Measurements from ENCODE around the gene PCARE. TPM values are rescaled to one million over a fixed set of nuclear protein-coding genes. Genes with fewer than 3 reads are reported as not detected.

PCARE gene
- total RNA-seq, 1 experiment from 2014 or later = 0.03 TPM

GRCh38 chr2:29023188-29023587, 51.1 kb downstream of the PCARE start:
- DNase-seq (ENCODE audit: low read depth, low spot score) = no peak
- in situ Hi-C loops (cut with HindIII; ENCODE audit: low pct_unique_long_range_greater_than_20kb, low sequenced_read_pairs) = no loop called here

GRCh38 chr2:29022679-29023078, 51.6 kb downstream of the PCARE start:
- in situ Hi-C loops (cut with HindIII; ENCODE audit: low pct_unique_long_range_greater_than_20kb, low sequenced_read_pairs) = no loop called here
- no peak for DNase-seq (ENCODE audit: low read depth, low spot score)

GRCh38 chr2:29021886-29022285, 52.4 kb downstream of the PCARE start:
- DNase-seq (ENCODE audit: low read depth, low spot score) = no peak
- in situ Hi-C loops (cut with HindIII; ENCODE audit: low pct_unique_long_range_greater_than_20kb, low sequenced_read_pairs) = no loop called here

- in situ Hi-C loops (cut with HindIII; ENCODE audit: low pct_unique_long_range_greater_than_20kb, low sequenced_read_pairs) = no loop called here
These were observed 56.4 kb downstream of the PCARE start for GRCh38 chr2:29017716-29018435.

GRCh38 chr2:29016504-29016903, 57.8 kb downstream of the PCARE start:
- DNase-seq (ENCODE audit: low read depth, low spot score) = no peak
- in situ Hi-C loops (cut with HindIII; ENCODE audit: low pct_unique_long_range_greater_than_20kb, low sequenced_read_pairs) = no loop called here

More at GRCh38 chr2:29017716-29018435, 56.4 kb downstream of the PCARE start:
- no peak for DNase-seq (ENCODE audit: low read depth, low spot score)

- DNase-seq (ENCODE audit: low read depth, low spot score) = no peak
- in situ Hi-C loops (cut with HindIII; ENCODE audit: low pct_unique_long_range_greater_than_20kb, low sequenced_read_pairs) = no loop called here
These were observed 58.4 kb downstream of the PCARE start for GRCh38 chr2:29015701-29016470.

- in situ Hi-C loops (cut with HindIII; ENCODE audit: low pct_unique_long_range_greater_than_20kb, low sequenced_read_pairs) = no loop called here
- no peak for DNase-seq (ENCODE audit: low read depth, low spot score)
These were observed 59.4 kb downstream of the PCARE start for GRCh38 chr2:29014811-29015421.

- in situ Hi-C loops (cut with HindIII; ENCODE audit: low pct_unique_long_range_greater_than_20kb, low sequenced_read_pairs) = no loop called here
- DNase-seq (ENCODE audit: low read depth, low spot score) = no peak
These were observed 60.0 kb downstream of the PCARE start for GRCh38 chr2:29014331-29014730.

- peak; percentile 26 for DNase-seq (ENCODE audit: low read depth, low spot score)
- in situ Hi-C loops (cut with HindIII; ENCODE audit: low pct_unique_long_range_greater_than_20kb, low sequenced_read_pairs) = no loop called here
These were observed 61.1 kb downstream of the PCARE start for GRCh38 chr2:29013057-29013780.

GRCh38 chr2:29012211-29012681, 62.1 kb downstream of the PCARE start:
- no peak for DNase-seq (ENCODE audit: low read depth, low spot score)
- in situ Hi-C loops (cut with HindIII; ENCODE audit: low pct_unique_long_range_greater_than_20kb, low sequenced_read_pairs) = no loop called here

Other genes starting within 250 kb of the PCARE start
- 28.1 and 33.7 TPM in 2 replicates for gene TRMT61B, start 204.2 kb downstream of the PCARE start, total RNA-seq (2014; rRNA removed; shearing (Covaris generic))
- gene WDR43, start 179.9 kb downstream of the PCARE start, total RNA-seq (2014; rRNA removed; shearing (Covaris generic)) = 211 and 233 TPM in 2 replicates
- under 0.01 TPM in 1 of 2 replicates, not detected in the other for gene TOGARAM2, start 93.2 kb downstream of the PCARE start, total RNA-seq (2014; rRNA removed; shearing (Covaris generic))
- gene CLIP4, start 40.9 kb upstream of the PCARE start, total RNA-seq (2014; rRNA removed; shearing (Covaris generic)) = 68.7 and 73.7 TPM in 2 replicates

All from SK-MEL-5 (cell line).